Forelimb muscle (tissue), 1 donor: ENCODE results near the gene PCDHB8. TPM values are rescaled to one million over a fixed set of nuclear protein-coding genes. Genes with fewer than 3 reads are reported as not detected.

Source experiments
- polyA plus RNA-seq: library from polyadenylated mRNA; unstranded; fragments of 120-200 nt; gene quantifications from one replicate; pipeline ENCODE4 v1.2.1, GENCODE V29; 2013; ENCODE audit not compliant: insufficient read length

The PCDHB8 gene
- polyA plus RNA-seq, 1 donor, result 1.8 TPM

Other genes with a start within 250 kb of the PCDHB8 start
- gene PCDHAC2, start 211.3 kb upstream of the PCDHB8 start, polyA plus RNA-seq, result 0.67 TPM
- 0.11 TPM for gene PCDHB1, start 126.4 kb upstream of the PCDHB8 start, polyA plus RNA-seq
- gene PCDHB2, start 83.2 kb upstream of the PCDHB8 start, polyA plus RNA-seq, result 2.2 TPM
- gene PCDHB3, start 77.3 kb upstream of the PCDHB8 start, polyA plus RNA-seq, result 1.6 TPM
- gene PCDHB4, start 56.0 kb upstream of the PCDHB8 start, polyA plus RNA-seq, result 3.1 TPM
- 3.8 TPM for gene PCDHB5, start 42.6 kb upstream of the PCDHB8 start, polyA plus RNA-seq
- gene PCDHB6, start 27.7 kb upstream of the PCDHB8 start, polyA plus RNA-seq, result 1.4 TPM
- gene PCDHB7, start 5.1 kb upstream of the PCDHB8 start, polyA plus RNA-seq, result 1.9 TPM
- gene PCDHB16, start 4.6 kb downstream of the PCDHB8 start, polyA plus RNA-seq, result 2.5 TPM
- 2.9 TPM for gene PCDHB9, start 9.4 kb downstream of the PCDHB8 start, polyA plus RNA-seq
- 3.6 TPM for gene PCDHB10, start 14.6 kb downstream of the PCDHB8 start, polyA plus RNA-seq
- 2.2 TPM for gene PCDHB11, start 21.8 kb downstream of the PCDHB8 start, polyA plus RNA-seq
- gene PCDHB12, start 30.9 kb downstream of the PCDHB8 start, polyA plus RNA-seq, result 2.5 TPM
- 2.4 TPM for gene PCDHB13, start 36.1 kb downstream of the PCDHB8 start, polyA plus RNA-seq
- 6.3 TPM for gene PCDHB14, start 45.6 kb downstream of the PCDHB8 start, polyA plus RNA-seq
- gene PCDHB15, start 67.6 kb downstream of the PCDHB8 start, polyA plus RNA-seq, result 7.0 TPM
- gene SLC25A2, start 126.3 kb downstream of the PCDHB8 start, polyA plus RNA-seq, result 0.10 TPM
- 76.1 TPM for gene TAF7, start 143.0 kb downstream of the PCDHB8 start, polyA plus RNA-seq
- gene PCDHGA1, start 152.7 kb downstream of the PCDHB8 start, polyA plus RNA-seq, result 0.58 TPM
- gene PCDHGA2, start 161.0 kb downstream of the PCDHB8 start, polyA plus RNA-seq, result 2.1 TPM
- gene PCDHGA3, start 166.0 kb downstream of the PCDHB8 start, polyA plus RNA-seq, result 1.1 TPM
- 0.49 TPM for gene PCDHGB1, start 172.3 kb downstream of the PCDHB8 start, polyA plus RNA-seq
- gene PCDHGA4, start 177.2 kb downstream of the PCDHB8 start, polyA plus RNA-seq, result 1.0 TPM
- gene PCDHGB2, start 182.2 kb downstream of the PCDHB8 start, polyA plus RNA-seq, result 1.7 TPM
- gene PCDHGA5, start 186.4 kb downstream of the PCDHB8 start, polyA plus RNA-seq, result 2.6 TPM
- gene PCDHGB3, start 192.5 kb downstream of the PCDHB8 start, polyA plus RNA-seq, result 1.6 TPM
- 2.6 TPM for gene PCDHGA6, start 196.1 kb downstream of the PCDHB8 start, polyA plus RNA-seq
- gene PCDHGA7, start 205.0 kb downstream of the PCDHB8 start, polyA plus RNA-seq, result 1.4 TPM
- 1.7 TPM for gene PCDHGB4, start 209.9 kb downstream of the PCDHB8 start, polyA plus RNA-seq
- 0.73 TPM for gene PCDHGA8, start 214.8 kb downstream of the PCDHB8 start, polyA plus RNA-seq
- 3.1 TPM for gene PCDHGB5, start 220.2 kb downstream of the PCDHB8 start, polyA plus RNA-seq
- gene PCDHGA9, start 225.0 kb downstream of the PCDHB8 start, polyA plus RNA-seq, result 3.3 TPM
- 3.5 TPM for gene PCDHGB6, start 230.2 kb downstream of the PCDHB8 start, polyA plus RNA-seq
- 1.4 TPM for gene PCDHGA10, start 235.2 kb downstream of the PCDHB8 start, polyA plus RNA-seq
- 7.0 TPM for gene PCDHGB7, start 239.9 kb downstream of the PCDHB8 start, polyA plus RNA-seq
- gene PCDHGA11, start 243.3 kb downstream of the PCDHB8 start, polyA plus RNA-seq, result 2.7 TPM